HG03175 (cell line): ENCODE measurements around the gene GSG1L.
"Not testable (repeated sequence)": the region's sequence is repeated elsewhere in the genome, so short reads cannot be mapped to it uniquely, and the experiment has no call there.

Experiments used
- ATAC-seq: cut with Tn5 transposase; IDR thresholded peaks from one replicate; pipeline ENCODE4 v1.9.1; 2021; ENCODE audit warnings: mild to moderate bottlenecking, moderate library complexity; ENCODE audit not compliant: unreplicated experiment

The GSG1L gene

GRCh38 chr16:27984121-27984520, 79.4 kb downstream of the GSG1L start:
- no peak for ATAC-seq

- ATAC-seq: no peak
Observed at GRCh38 chr16:27983244-27983643, 80.3 kb downstream of the GSG1L start.

- no peak for ATAC-seq
Observed at GRCh38 chr16:27982184-27982583, 81.3 kb downstream of the GSG1L start.

- no peak for ATAC-seq
Observed at GRCh38 chr16:27980919-27981700, 82.4 kb downstream of the GSG1L start.

GRCh38 chr16:27980076-27980775, 83.3 kb downstream of the GSG1L start:
- ATAC-seq: no peak

GRCh38 chr16:27979668-27980067, 83.8 kb downstream of the GSG1L start:
- not testable (repeated sequence) for ATAC-seq

GRCh38 chr16:27978876-27979275, 84.6 kb downstream of the GSG1L start:
- ATAC-seq: no peak

GRCh38 chr16:27977966-27978365, 85.5 kb downstream of the GSG1L start:
- ATAC-seq: no peak

GRCh38 chr16:27976990-27977389, 86.5 kb downstream of the GSG1L start:
- ATAC-seq: no peak

GRCh38 chr16:27974896-27975540, 88.5 kb downstream of the GSG1L start:
- ATAC-seq: no peak

GRCh38 chr16:27973678-27974077, 89.8 kb downstream of the GSG1L start:
- no peak for ATAC-seq

- ATAC-seq: no peak
Observed at GRCh38 chr16:27972500-27972899, 91.0 kb downstream of the GSG1L start.

- no peak for ATAC-seq
Observed at GRCh38 chr16:27969574-27969973, 93.9 kb downstream of the GSG1L start.

GRCh38 chr16:27967169-27967568, 96.3 kb downstream of the GSG1L start:
- ATAC-seq: no peak

GRCh38 chr16:27966756-27967155, 96.8 kb downstream of the GSG1L start:
- ATAC-seq: no peak

GRCh38 chr16:27965801-27966200, 97.7 kb downstream of the GSG1L start:
- ATAC-seq: no peak

- no peak for ATAC-seq
Observed at GRCh38 chr16:27963471-27963965, 100.0 kb downstream of the GSG1L start.

GRCh38 chr16:27962197-27962596, 101.3 kb downstream of the GSG1L start:
- ATAC-seq: no peak

GRCh38 chr16:27961296-27961620, 102.3 kb downstream of the GSG1L start:
- no peak for ATAC-seq

- ATAC-seq: no peak
Observed at GRCh38 chr16:27960619-27961295, 102.8 kb downstream of the GSG1L start.

GRCh38 chr16:27959914-27960313, 103.6 kb downstream of the GSG1L start:
- no peak for ATAC-seq
